AG09309 (cell line): Measurements from ENCODE around the gene MYO3B.
A peak's percentile ranks its signal among the peaks of the same experiment; 100 is the strongest.
"Not testable (repeated sequence)": the region's sequence is repeated elsewhere in the genome, so short reads cannot be mapped to it uniquely, and the experiment has no call there.

Experiments used
- DNase-seq: peaks from one replicate; pipeline ENCODE4 v3.0.0-alpha.2; 2010; ENCODE audit warnings: low read depth
- H3K4me3 ChIP-seq: 2 replicates; pipeline ENCODE4 v1.5.1; 2011; ENCODE audit warnings: mild to moderate bottlenecking, low read depth, low read length, moderate library complexity; ENCODE audit not compliant: control insufficient read depth
- TF ChIP-seq, protein P1 (sequence below): IDR thresholded peaks from 2 replicates; pipeline ENCODE4 v1.5.1; 2011; ENCODE audit warnings: mild to moderate bottlenecking, low read depth, low read length, inconsistent platforms; ENCODE audit not compliant: insufficient read depth, control insufficient read depth; ENCODE audit errors: missing control alignments

The MYO3B gene

GRCh38 chr2:170425281-170425751 lies 247.4 kb downstream of the MYO3B start:
- TF ChIP-seq, protein P1, sequence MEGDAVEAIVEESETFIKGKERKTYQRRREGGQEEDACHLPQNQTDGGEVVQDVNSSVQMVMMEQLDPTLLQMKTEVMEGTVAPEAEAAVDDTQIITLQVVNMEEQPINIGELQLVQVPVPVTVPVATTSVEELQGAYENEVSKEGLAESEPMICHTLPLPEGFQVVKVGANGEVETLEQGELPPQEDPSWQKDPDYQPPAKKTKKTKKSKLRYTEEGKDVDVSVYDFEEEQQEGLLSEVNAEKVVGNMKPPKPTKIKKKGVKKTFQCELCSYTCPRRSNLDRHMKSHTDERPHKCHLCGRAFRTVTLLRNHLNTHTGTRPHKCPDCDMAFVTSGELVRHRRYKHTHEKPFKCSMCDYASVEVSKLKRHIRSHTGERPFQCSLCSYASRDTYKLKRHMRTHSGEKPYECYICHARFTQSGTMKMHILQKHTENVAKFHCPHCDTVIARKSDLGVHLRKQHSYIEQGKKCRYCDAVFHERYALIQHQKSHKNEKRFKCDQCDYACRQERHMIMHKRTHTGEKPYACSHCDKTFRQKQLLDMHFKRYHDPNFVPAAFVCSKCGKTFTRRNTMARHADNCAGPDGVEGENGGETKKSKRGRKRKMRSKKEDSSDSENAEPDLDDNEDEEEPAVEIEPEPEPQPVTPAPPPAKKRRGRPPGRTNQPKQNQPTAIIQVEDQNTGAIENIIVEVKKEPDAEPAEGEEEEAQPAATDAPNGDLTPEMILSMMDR: no peak
- no peak overlapping the region for H3K4me3 ChIP-seq
- peak; percentile 47 for DNase-seq

- TF ChIP-seq, protein P1: no peak
These were observed 250.9 kb downstream of the MYO3B start for GRCh38 chr2:170428868-170429267.

DNA sequence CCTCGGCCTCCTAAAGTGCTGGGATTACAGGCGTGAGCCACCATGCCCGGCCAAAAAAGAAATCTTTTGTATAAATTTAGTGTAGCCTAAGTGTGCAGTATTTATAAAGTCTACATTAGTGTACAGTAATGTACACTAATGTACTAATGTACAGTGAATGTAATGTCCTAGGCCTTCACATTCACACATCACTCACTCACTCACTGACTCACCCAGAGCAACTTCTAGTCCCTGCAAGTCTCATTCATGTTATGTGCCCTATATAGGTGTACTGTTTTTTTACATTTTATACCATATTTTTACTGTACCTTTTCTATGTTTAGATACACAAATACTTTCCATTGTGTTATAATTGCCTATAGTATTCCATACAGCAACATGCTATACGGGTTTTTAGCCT lies 254.9 kb downstream of the MYO3B start:
- TF ChIP-seq, protein P1: no peak
- no peak for DNase-seq
- no peak overlapping the region for H3K4me3 ChIP-seq

More at GRCh38 chr2:170428868-170429267, 250.9 kb downstream of the MYO3B start:
- DNase-seq: no peak
- H3K4me3 ChIP-seq: no peak overlapping the region

- H3K4me3 ChIP-seq: no peak overlapping the region
- no peak for DNase-seq
- TF ChIP-seq, protein P1: no peak
These were observed 255.5 kb downstream of the MYO3B start for GRCh38 chr2:170433448-170433847.

- not testable (repeated sequence) for DNase-seq, H3K4me3 ChIP-seq
These were observed 256.4 kb downstream of the MYO3B start for GRCh38 chr2:170434396-170434795.

GRCh38 chr2:170434900-170435621 lies 257.1 kb downstream of the MYO3B start:
- no peak for DNase-seq
- TF ChIP-seq, protein P1: no peak

DNA sequence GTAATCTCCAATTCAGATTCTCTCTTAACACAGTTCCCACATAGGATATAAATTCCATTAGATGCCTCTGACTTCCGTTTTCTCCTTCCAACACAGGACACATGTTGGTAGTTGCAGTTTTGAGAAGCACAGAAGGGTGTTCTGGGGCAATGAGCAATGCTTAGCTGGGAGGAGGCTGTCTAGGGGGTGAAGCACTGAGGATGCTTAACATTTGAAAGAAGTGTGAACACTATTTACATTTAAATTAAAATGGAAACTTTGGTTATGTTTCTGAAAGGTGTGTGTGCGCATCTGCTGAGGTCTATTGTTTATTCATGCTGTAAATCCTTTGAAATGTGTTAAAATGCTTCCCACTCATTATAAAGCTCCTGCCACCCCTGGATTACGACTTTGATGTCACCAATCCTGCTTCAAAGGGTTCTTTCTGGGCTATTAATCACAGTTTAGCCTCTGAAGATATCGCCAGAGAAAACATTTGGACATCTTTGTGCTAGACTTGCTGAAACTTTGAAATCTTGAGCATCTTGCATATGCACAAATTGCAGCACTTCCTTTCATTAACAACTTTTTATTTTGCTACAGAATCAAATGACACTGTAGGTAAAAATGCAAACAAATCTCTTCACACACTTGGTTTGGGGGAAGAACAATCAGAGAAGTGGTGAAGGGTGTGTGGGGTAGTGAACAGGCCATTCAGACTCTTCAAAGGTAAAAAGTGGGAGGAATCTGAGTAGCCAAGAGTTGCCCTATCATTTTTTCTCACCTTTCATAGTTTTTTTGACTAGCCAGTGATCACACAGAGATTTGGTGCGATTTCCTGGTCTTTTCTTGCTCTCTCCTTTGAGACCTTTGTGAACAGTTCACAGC lies 258.4 kb downstream of the MYO3B start:
- TF ChIP-seq, protein P1: no peak
- no peak overlapping the region for H3K4me3 ChIP-seq
- DNase-seq: no peak

More at GRCh38 chr2:170434900-170435621, 257.1 kb downstream of the MYO3B start:
- H3K4me3 ChIP-seq: no peak overlapping the region
